Measurements from ENCODE around the gene PNPLA8.

Gene PNPLA8, protein sequence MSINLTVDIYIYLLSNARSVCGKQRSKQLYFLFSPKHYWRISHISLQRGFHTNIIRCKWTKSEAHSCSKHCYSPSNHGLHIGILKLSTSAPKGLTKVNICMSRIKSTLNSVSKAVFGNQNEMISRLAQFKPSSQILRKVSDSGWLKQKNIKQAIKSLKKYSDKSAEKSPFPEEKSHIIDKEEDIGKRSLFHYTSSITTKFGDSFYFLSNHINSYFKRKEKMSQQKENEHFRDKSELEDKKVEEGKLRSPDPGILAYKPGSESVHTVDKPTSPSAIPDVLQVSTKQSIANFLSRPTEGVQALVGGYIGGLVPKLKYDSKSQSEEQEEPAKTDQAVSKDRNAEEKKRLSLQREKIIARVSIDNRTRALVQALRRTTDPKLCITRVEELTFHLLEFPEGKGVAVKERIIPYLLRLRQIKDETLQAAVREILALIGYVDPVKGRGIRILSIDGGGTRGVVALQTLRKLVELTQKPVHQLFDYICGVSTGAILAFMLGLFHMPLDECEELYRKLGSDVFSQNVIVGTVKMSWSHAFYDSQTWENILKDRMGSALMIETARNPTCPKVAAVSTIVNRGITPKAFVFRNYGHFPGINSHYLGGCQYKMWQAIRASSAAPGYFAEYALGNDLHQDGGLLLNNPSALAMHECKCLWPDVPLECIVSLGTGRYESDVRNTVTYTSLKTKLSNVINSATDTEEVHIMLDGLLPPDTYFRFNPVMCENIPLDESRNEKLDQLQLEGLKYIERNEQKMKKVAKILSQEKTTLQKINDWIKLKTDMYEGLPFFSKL

DNA sequence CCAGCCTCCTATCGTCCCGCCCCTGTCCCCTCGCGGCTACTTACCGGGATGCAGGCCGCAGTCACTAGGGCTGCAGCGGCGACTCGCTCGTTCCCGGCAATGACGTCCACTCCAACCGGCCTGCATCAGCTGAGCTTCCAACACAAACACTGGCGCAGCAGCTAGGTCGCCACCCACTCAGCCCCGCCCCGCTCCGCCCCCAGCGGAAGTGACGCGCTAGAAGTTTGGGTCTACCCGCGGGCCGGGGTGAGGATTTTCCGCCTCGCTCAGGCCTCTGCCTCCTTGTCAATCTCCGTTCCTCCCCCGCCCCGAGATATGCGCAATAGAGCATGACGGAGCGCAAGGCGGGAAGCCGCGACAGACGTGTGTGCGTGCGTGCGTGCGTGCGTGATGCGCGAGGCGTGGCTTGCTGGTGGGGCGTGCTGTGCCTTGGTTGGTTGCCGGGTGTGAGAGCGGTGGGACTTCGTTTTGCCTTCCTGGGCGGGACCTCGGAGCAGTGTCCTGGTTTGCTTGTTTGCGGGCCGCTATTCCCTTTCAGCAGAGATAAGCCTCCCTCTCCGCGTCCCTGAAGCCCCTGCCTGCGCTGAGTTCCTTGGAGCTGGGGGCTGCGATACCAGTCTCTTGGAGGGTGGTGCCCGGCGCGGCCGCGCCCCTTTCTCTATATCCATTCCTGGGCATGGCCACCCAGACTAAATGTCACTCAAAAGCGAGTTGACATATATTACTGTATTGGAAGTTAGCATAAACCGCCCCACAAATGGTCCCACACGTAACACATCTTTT is at the start of gene PNPLA8:
Gene PNPLA8, minus strand, starts transcription at position 151 of the 783 bp plus-strand sequence. CDS start 10,644 bp downstream, outside the sequence.
- Histone ChIP-seq H4K20me1 (ENCODE audit: insufficient read depth, low read length) (no peaks in the 10 kb centered on the region), H3K4me3 (ENCODE audit: low read length) (peak within 1 kb of the TSS; percentile 75), H3K4me1 (ENCODE audit: low read length) (peaks cover 18% of the 10 kb centered on the region), H3K9ac (ENCODE audit: low read length) (peak within 1 kb of the TSS; percentile 88), H3K27ac (ENCODE audit: low read length) (peak within 1 kb of the TSS; percentile 87), H3F3A (ENCODE audit: insufficient read depth, low read length) (peaks cover 13% of the 10 kb centered on the region), H3K9me2 (replicated peaks; ENCODE audit: insufficient read depth, low read length) (no peaks in the 10 kb centered on the region), H3K9me3 (replicated peaks; ENCODE audit: insufficient read depth, low read length) (no peaks in the 10 kb centered on the region), H3K4me2 (ENCODE audit: low read depth, low read length) (peak within 1 kb of the TSS; percentile 78), H3K27me3 (replicated peaks; ENCODE audit: insufficient read depth, low read length) (no peaks in the 10 kb centered on the region), H3K36me3 (replicated peaks; ENCODE audit: insufficient read depth, low read length) (no peaks in the 10 kb centered on the region), H2AFZ (ENCODE audit: low read length) (peak within 1 kb of the TSS; percentile 65), H3K79me2 (ENCODE audit: low read length) (peaks cover 40% of the 10 kb centered on the region)
- TF ChIP-seq CTCF (IDR thresholded peaks at IDR 0.05; ENCODE audit: low read length) (no peak), EZH2 (optimal IDR thresholded peaks at IDR 0.05; ENCODE audit: low read depth, low read length) (no peak), EZH2phosphoT487 (IDR thresholded peaks at IDR 0.05; ENCODE audit: low read length) (no peak)
- DNase-seq = peak; percentile 100

DNA sequence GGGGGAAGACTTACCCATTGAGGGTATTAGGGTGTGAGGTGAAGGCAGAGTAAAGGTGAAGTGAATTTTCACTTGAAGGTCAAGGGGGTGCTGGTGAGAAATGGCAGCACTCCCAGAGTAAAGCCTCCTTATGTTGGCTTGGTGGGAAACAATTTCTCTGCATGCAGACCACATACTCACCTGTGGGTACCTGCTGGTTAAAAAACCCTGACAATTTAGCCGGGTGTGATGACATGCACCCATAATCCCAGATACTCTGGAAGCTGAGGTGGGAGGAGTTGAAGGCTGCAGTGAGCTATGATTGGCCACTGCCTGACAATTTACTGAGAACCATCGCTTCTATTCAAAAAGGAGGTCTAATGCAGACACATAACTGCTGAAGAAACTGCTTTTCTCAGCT is 49.2 kb upstream of the PNPLA8 start:
- Histone ChIP-seq H4K20me1 (ENCODE audit: insufficient read depth, low read length) (peaks cover 21% of the 10 kb centered on the region; the same call in 1 of the 2 replicates), H3K9me2 (replicated peaks; ENCODE audit: insufficient read depth, low read length) (no peaks in the 10 kb centered on the region), H3K9ac (ENCODE audit: low read length) (no peak overlapping the region), H3K27ac (ENCODE audit: low read length) (no peak overlapping the region), H3F3A (ENCODE audit: insufficient read depth, low read length) (peaks cover 9% of the 10 kb centered on the region), H3K79me2 (ENCODE audit: low read length) (peaks cover 62% of the 10 kb centered on the region), H3K4me3 (ENCODE audit: low read length) (no peak overlapping the region), H2AFZ (ENCODE audit: low read length) (no peak overlapping the region), H3K9me3 (replicated peaks; ENCODE audit: insufficient read depth, low read length) (no peaks in the 10 kb centered on the region), H3K4me2 (ENCODE audit: low read depth, low read length) (no peak overlapping the region), H3K36me3 (replicated peaks; ENCODE audit: insufficient read depth, low read length) (peaks cover 33% of the 10 kb centered on the region; the same call in 1 of the 2 replicates), H3K4me1 (ENCODE audit: low read length) (peaks cover 16% of the 10 kb centered on the region), H3K27me3 (replicated peaks; ENCODE audit: insufficient read depth, low read length) (no peaks in the 10 kb centered on the region)
- TF ChIP-seq CTCF (IDR thresholded peaks at IDR 0.05; ENCODE audit: low read length) = no peak
- no peak for TF ChIP-seq EZH2 (optimal IDR thresholded peaks at IDR 0.05; ENCODE audit: low read depth, low read length)
- TF ChIP-seq EZH2phosphoT487 (IDR thresholded peaks at IDR 0.05; ENCODE audit: low read length) = no peak
- DNase-seq = no peak

DNA sequence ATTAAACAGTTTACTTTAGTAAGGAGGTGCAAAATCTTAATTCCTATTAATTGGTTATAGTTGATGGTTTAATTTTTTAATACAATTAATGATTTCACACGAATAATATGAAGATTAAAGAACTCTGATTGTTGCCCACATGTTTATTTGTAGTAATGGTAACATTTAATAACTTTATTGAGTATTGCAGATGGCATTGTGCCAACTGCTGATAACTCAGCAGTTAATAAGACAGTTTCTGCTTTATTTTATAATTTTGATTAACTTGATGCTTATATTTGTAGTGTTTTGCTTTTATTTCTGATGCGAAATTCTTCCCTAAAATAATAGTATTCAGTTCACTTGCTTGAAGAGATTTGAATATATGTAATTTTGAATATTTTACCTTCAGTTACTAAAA is 46.5 kb upstream of the PNPLA8 start:
- peaks cover 19% of the 10 kb centered on the region for H3F3A ChIP-seq (ENCODE audit: insufficient read depth, low read length)
- H4K20me1 ChIP-seq (ENCODE audit: insufficient read depth, low read length) = peaks cover 21% of the 10 kb centered on the region; the same call in 1 of the 2 replicates
- no peaks in the 10 kb centered on the region for H3K27me3 ChIP-seq (replicated peaks; ENCODE audit: insufficient read depth, low read length)
- H3K9me2 ChIP-seq (replicated peaks; ENCODE audit: insufficient read depth, low read length) = no peaks in the 10 kb centered on the region
- TF ChIP-seq EZH2 (optimal IDR thresholded peaks at IDR 0.05; ENCODE audit: low read depth, low read length) (no peak), EZH2phosphoT487 (IDR thresholded peaks at IDR 0.05; ENCODE audit: low read length) (no peak), CTCF (IDR thresholded peaks at IDR 0.05; ENCODE audit: low read length) (no peak)
- peaks cover 84% of the 10 kb centered on the region for H3K79me2 ChIP-seq (ENCODE audit: low read length)
- H2AFZ ChIP-seq (ENCODE audit: low read length) = no peak overlapping the region
- peak overlapping the region; percentile 21; the same call in 1 of the 2 replicates for H3K4me2 ChIP-seq (ENCODE audit: low read depth, low read length)
- no peak for DNase-seq
- peaks cover 36% of the 10 kb centered on the region; the same call in 1 of the 2 replicates for H3K36me3 ChIP-seq (replicated peaks; ENCODE audit: insufficient read depth, low read length)
- no peaks in the 10 kb centered on the region for H3K9me3 ChIP-seq (replicated peaks; ENCODE audit: insufficient read depth, low read length)
- H3K4me3 ChIP-seq (ENCODE audit: low read length) = no peak overlapping the region
- H3K9ac ChIP-seq (ENCODE audit: low read length) = no peak overlapping the region
- H3K27ac ChIP-seq (ENCODE audit: low read length) = no peak overlapping the region
- peaks cover 25% of the 10 kb centered on the region for H3K4me1 ChIP-seq (ENCODE audit: low read length)

Data from MM.1S (cell line).